Uterus (tissue), 4 donors: ENCODE measurements around the gene RSPH9. TPM values are rescaled to one million over a fixed set of nuclear protein-coding genes. Genes with fewer than 3 reads are reported as not detected.

ENCODE experiments used
- DNase-seq, 2 donors: peaks; one replicate each; pipeline ENCODE4 v3.0.0-alpha.2; 2019 to 2020
- H3K27ac ChIP-seq, 2 donors: fragments of 200-600 bp; sonication (generic); 1 replicate in 1 of 2; 2 replicates in 1 of 2; pipeline ENCODE4 v1.5.1; 2016 to 2018
- H3K27me3 ChIP-seq, 2 donors: fragments of 200-600 bp; sonication (generic); one replicate each; pipeline ENCODE4 v1.5.1; 2018 to 2019; ENCODE audit warnings: control low read depth in 1 of 2
- H3K36me3 ChIP-seq, 2 donors: fragments of 200-600 bp; sonication (generic); one replicate each; pipeline ENCODE4 v1.5.1; 2019; ENCODE audit warnings: control low read depth in 1 of 2
- H3K4me1 ChIP-seq, 2 donors: fragments of 200-600 bp; sonication (generic); one replicate each; pipeline ENCODE4 v1.5.1; 2018 to 2019; ENCODE audit warnings: control low read depth in 1 of 2
- H3K4me3 ChIP-seq, 2 donors: fragments of 200-600 bp; sonication (generic); 1 replicate in 1 of 2; 2 replicates in 1 of 2; pipeline ENCODE4 v1.5.1; 2018 to 2019; ENCODE audit warnings: mild to moderate bottlenecking in 1 of 2
- H3K9me3 ChIP-seq, 2 donors: fragments of 200-600 bp; sonication (generic); one replicate each; pipeline ENCODE4 v1.5.1; 2019; ENCODE audit warnings: control low read depth in 1 of 2
- POLR2A ChIP-seq, 2 donors: fragments of 450-650 bp; IDR thresholded peaks; one replicate each; pipeline ENCODE4 v1.6.1; 2016; ENCODE audit warnings: antibody characterized with exemption in 2 of 2, mild to moderate bottlenecking in 1 of 2, moderate library complexity in 1 of 2
- intact Hi-C: fragments of 100-400 bp; cut with DNase I; formaldehyde crosslinking; loops from one replicate; pipeline ENCODE4 v1.15.1; 2023; ENCODE audit warnings: low total_unique reads
- total RNA-seq, 4 donors: library from RNA; depleted of rRNA in 3 of 4; stranded (reverse); fragments of >200 nt in 3 of 4; gene quantifications; one replicate each; pipeline versions ENCODE4 v1.1.0 to v1.2.4, GENCODE V29; 2014 to 2023
- TF ChIP-seq, protein P1 (sequence below), 4 experiments: fragments of 200-600 bp in 2 of 4; fragments of 450-650 bp in 2 of 4; sonication (generic) in 2 of 4; IDR thresholded peaks; one replicate each; pipeline ENCODE4 v1.5.1; 2016 to 2019; ENCODE audit warnings: antibody characterized with exemption in 4 of 4, mild to moderate bottlenecking in 2 of 4, moderate library complexity in 1 of 4
- donor health status: DM: yes; HTN: yes; CAD: no.

Gene RSPH9
- total RNA-seq, 4 donors from 2014 or later, result 1.9 to 2.0 TPM; not detected in 2

DNA sequence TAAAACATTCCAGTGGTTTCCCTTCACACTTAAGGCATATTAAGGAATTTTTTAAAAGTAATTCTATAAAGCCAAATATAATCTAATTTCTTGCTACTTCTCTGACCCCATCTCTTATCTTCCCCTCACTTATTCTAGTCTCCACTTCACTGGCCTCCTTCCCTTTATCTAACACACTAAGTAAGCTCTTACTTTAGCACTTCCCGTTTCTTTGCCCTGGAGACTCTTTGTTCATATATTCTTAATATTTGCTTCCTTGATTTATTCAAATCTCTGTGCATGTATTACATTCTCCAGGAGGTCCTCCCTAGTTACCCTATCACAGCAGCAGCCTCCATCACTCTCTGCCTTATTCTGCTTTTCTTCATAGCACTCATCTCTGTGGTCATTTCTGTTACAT is 36.0 kb upstream of the RSPH9 start:
- Histone ChIP-seq H3K27ac (no peak overlapping the region), H3K9me3 (no peaks in the 10 kb centered on the region), H3K27me3 (no peaks in the 10 kb centered on the region), H3K4me1 (no peaks in the 10 kb centered on the region), H3K4me3 (no peak overlapping the region), H3K36me3 (no peaks in the 10 kb centered on the region)
- intact Hi-C loops, result no loop called here
- TF ChIP-seq POLR2A (IDR thresholded peaks at IDR 0.05), result no peak
- TF ChIP-seq, protein P1, sequence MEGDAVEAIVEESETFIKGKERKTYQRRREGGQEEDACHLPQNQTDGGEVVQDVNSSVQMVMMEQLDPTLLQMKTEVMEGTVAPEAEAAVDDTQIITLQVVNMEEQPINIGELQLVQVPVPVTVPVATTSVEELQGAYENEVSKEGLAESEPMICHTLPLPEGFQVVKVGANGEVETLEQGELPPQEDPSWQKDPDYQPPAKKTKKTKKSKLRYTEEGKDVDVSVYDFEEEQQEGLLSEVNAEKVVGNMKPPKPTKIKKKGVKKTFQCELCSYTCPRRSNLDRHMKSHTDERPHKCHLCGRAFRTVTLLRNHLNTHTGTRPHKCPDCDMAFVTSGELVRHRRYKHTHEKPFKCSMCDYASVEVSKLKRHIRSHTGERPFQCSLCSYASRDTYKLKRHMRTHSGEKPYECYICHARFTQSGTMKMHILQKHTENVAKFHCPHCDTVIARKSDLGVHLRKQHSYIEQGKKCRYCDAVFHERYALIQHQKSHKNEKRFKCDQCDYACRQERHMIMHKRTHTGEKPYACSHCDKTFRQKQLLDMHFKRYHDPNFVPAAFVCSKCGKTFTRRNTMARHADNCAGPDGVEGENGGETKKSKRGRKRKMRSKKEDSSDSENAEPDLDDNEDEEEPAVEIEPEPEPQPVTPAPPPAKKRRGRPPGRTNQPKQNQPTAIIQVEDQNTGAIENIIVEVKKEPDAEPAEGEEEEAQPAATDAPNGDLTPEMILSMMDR (IDR thresholded peaks at IDR 0.05), result no peak
- no peak for DNase-seq

DNA sequence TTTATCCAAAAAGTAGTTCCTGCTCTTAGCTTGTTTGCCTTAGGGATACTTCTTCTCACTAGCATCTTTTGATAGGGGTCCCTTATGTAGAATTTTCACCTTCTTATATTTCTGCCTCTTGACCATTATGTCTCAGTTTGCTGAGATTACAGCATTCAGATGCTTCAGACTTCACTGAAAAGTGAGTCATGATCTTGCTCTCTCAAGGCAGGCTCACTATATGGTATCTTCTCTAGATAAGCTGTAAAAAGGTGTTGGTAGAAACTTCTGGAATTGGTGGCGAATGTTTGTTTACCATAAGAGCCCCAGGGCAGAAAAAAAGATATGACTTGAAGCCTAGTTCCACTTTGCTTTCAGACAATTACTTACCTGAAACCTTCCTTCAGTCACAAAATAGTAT is 35.4 kb upstream of the RSPH9 start:
- Histone ChIP-seq H3K27me3 (no peaks in the 10 kb centered on the region), H3K36me3 (no peaks in the 10 kb centered on the region), H3K4me1 (no peaks in the 10 kb centered on the region), H3K9me3 (no peaks in the 10 kb centered on the region), H3K27ac (no peak overlapping the region), H3K4me3 (no peak overlapping the region)
- DNase-seq, result no peak
- TF ChIP-seq, protein P1 (IDR thresholded peaks at IDR 0.05), result no peak
- no peak for TF ChIP-seq POLR2A (IDR thresholded peaks at IDR 0.05)
- intact Hi-C loops, result no loop called here

DNA sequence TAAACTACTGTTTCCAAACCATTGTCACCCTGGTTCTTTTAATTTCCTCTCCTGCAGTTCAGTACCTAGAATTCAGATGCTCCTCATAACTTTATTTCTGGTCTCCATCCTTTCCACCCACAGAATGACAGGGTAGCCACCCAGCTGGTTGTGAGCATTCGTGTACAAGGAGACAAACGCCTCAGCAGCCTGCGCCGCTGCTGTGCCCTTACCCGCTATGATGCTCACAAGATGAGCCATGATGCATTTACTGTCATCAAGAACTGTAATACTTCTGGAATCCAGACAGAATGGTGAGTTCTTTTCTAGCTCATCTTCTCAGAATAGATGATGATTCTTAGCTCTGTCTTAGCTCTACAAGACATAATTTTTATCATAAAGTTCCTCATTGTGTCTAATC is 34.4 kb upstream of the RSPH9 start:
- Histone ChIP-seq H3K27ac (no peak overlapping the region), H3K4me1 (no peaks in the 10 kb centered on the region), H3K4me3 (no peak overlapping the region), H3K36me3 (no peaks in the 10 kb centered on the region), H3K27me3 (no peaks in the 10 kb centered on the region), H3K9me3 (no peaks in the 10 kb centered on the region)
- TF ChIP-seq, protein P1 (IDR thresholded peaks at IDR 0.05), result no peak
- no peak for TF ChIP-seq POLR2A (IDR thresholded peaks at IDR 0.05)
- DNase-seq, result no peak
- intact Hi-C loops, result no loop called here

DNA sequence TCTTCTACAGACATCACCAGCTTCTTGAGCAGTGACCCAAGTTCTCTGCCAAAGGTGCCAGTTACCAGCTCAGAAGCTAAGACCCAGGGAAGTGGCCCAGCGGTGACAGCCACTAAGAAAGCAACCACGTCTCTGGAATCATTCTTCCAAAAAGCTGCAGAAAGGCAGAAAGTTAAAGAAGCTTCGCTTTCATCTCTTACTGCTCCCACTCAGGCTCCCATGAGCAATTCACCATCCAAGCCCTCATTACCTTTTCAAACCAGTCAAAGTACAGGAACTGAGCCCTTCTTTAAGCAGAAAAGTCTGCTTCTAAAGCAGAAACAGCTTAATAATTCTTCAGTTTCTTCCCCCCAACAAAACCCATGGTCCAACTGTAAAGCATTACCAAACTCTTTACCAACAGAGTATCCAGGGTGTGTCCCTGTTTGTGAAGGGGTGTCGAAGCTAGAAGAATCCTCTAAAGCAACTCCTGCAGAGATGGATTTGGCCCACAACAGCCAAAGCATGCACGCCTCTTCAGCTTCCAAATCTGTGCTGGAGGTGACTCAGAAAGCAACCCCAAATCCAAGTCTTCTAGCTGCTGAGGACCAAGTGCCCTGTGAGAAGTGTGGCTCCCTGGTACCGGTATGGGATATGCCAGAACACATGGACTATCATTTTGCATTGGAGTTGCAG is 31.0 kb upstream of the RSPH9 start:
- Histone ChIP-seq H3K4me3 (no peak overlapping the region), H3K27me3 (no peaks in the 10 kb centered on the region), H3K9me3 (no peaks in the 10 kb centered on the region), H3K36me3 (no peaks in the 10 kb centered on the region), H3K27ac (no peak overlapping the region), H3K4me1 (no peaks in the 10 kb centered on the region)
- DNase-seq, result no peak
- no peak for TF ChIP-seq POLR2A (IDR thresholded peaks at IDR 0.05)
- TF ChIP-seq, protein P1 (IDR thresholded peaks at IDR 0.05), result no peak
- intact Hi-C loops, result no loop called here

DNA sequence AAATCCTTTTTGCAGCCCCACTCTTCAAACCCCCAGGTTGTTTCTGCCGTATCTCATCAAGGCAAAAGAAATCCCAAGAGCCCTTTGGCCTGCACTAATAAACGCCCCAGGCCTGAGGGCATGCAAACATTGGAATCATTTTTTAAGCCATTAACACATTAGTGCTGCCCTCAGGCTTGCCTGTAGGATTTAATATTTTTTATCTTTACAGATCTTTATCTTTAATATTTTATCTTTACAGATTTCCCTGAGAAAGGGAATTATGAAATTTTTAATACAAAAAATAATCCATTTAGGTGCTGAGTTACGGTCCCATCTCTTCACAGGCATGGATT is 30.5 kb upstream of the RSPH9 start:
- no peak overlapping the region for H3K4me3 ChIP-seq
- no peaks in the 10 kb centered on the region for H3K36me3 ChIP-seq
- no peaks in the 10 kb centered on the region for H3K27me3 ChIP-seq
- H3K9me3 ChIP-seq, result no peaks in the 10 kb centered on the region
- H3K4me1 ChIP-seq, result no peaks in the 10 kb centered on the region
- intact Hi-C loops, result no loop called here
- no peak for DNase-seq
- H3K27ac ChIP-seq, result no peak overlapping the region
- TF ChIP-seq, protein P1 (IDR thresholded peaks at IDR 0.05), result no peak
- no peak for TF ChIP-seq POLR2A (IDR thresholded peaks at IDR 0.05)
